OCI-LY1 (cell line): ENCODE data around the gene NSD2.

Source experiments
- H2AFZ ChIP-seq: fragments of 200-600 bp; sonication (generic), shearing (Covaris generic); 2 replicates; pipeline ENCODE4 v1.6.0; 2014; ENCODE audit warnings: antibody characterized with exemption, mild to moderate bottlenecking, low read length
- H3F3A ChIP-seq: fragments of 200-600 bp; sonication (generic), shearing (Covaris generic); 2 replicates; pipeline ENCODE4 v1.6.0; 2014; ENCODE audit warnings: mild to moderate bottlenecking, antibody characterized with exemption, low read length, moderate library complexity; ENCODE audit not compliant: insufficient read depth
- H3K27ac ChIP-seq: fragments of 200-600 bp; sonication (generic); 2 replicates; pipeline ENCODE4 v1.5.1; 2014; ENCODE audit warnings: low read length, mixed run types, mild to moderate bottlenecking, low read depth; ENCODE audit not compliant: poor library complexity, severe bottlenecking
- H3K27me3 ChIP-seq: fragments of 200-600 bp; sonication (generic); 2 replicates; pipeline ENCODE4 v1.6.0; 2014; ENCODE audit warnings: antibody characterized with exemption, mild to moderate bottlenecking, low read length, moderate library complexity; ENCODE audit not compliant: insufficient read depth
- H3K36me3 ChIP-seq: fragments of 200-600 bp; sonication (generic); 2 replicates; pipeline ENCODE4 v1.6.1; 2014; ENCODE audit warnings: mild to moderate bottlenecking, antibody characterized with exemption, low read length, moderate library complexity, mixed read lengths; ENCODE audit not compliant: insufficient read depth
- H3K4me1 ChIP-seq: fragments of 200-600 bp; sonication (generic); 2 replicates; pipeline ENCODE4 v1.5.1; 2014; ENCODE audit warnings: mild to moderate bottlenecking, low read length, moderate library complexity; ENCODE audit not compliant: insufficient read depth, severe bottlenecking
- H3K4me2 ChIP-seq: fragments of 200-600 bp; sonication (generic), shearing (Covaris generic); 2 replicates; pipeline ENCODE4 v1.6.1; 2014; ENCODE audit warnings: low read length
- H3K4me3 ChIP-seq: fragments of 200-600 bp; sonication (generic); 2 replicates; pipeline ENCODE4 v1.5.1; 2014; ENCODE audit warnings: low read length, low read depth, mild to moderate bottlenecking, mixed read lengths; ENCODE audit not compliant: poor library complexity, severe bottlenecking
- H3K79me2 ChIP-seq: fragments of 200-600 bp; shearing (Covaris generic); 2 replicates; pipeline ENCODE4 v1.6.1; 2016; ENCODE audit warnings: mixed run types, low read length, mixed read lengths; ENCODE audit not compliant: insufficient read depth
- H3K9ac ChIP-seq: fragments of 200-600 bp; sonication (generic), shearing (Covaris generic); 2 replicates; pipeline ENCODE4 v1.6.1; 2014; ENCODE audit warnings: mild to moderate bottlenecking, low read length, mixed read lengths
- H3K9me2 ChIP-seq: fragments of 200-600 bp; sonication (generic), shearing (Covaris generic); 2 replicates; pipeline ENCODE4 v1.6.1; 2014; ENCODE audit warnings: low read depth, mild to moderate bottlenecking, low read length, mixed read lengths
- H3K9me3 ChIP-seq: fragments of 200-600 bp; shearing (Covaris generic); 2 replicates; pipeline ENCODE4 v1.6.1; 2014; ENCODE audit warnings: low read length, mixed read lengths
- H4K20me1 ChIP-seq: fragments of 200-600 bp; sonication (generic), shearing (Covaris generic); 2 replicates; pipeline ENCODE4 v1.6.0; 2016; ENCODE audit warnings: mild to moderate bottlenecking, low read length; ENCODE audit not compliant: insufficient read depth
- EZH2 ChIP-seq: fragments of 200-600 bp; sonication (generic), shearing (Covaris generic); IDR thresholded peaks from 2 replicates; pipeline ENCODE4 v1.8.0; 2017; ENCODE audit warnings: borderline replicate concordance, mixed run types, mild to moderate bottlenecking, antibody characterized with exemption, low read length, moderate library complexity, mixed read lengths
- TF ChIP-seq, protein P1 (sequence below): fragments of 200-600 bp; sonication (generic), shearing (Covaris generic); IDR thresholded peaks from 2 replicates; pipeline ENCODE4 v1.5.1; 2017; ENCODE audit warnings: mild to moderate bottlenecking, antibody characterized with exemption, low read length, moderate library complexity, mixed read lengths

NSD2 gene

DNA sequence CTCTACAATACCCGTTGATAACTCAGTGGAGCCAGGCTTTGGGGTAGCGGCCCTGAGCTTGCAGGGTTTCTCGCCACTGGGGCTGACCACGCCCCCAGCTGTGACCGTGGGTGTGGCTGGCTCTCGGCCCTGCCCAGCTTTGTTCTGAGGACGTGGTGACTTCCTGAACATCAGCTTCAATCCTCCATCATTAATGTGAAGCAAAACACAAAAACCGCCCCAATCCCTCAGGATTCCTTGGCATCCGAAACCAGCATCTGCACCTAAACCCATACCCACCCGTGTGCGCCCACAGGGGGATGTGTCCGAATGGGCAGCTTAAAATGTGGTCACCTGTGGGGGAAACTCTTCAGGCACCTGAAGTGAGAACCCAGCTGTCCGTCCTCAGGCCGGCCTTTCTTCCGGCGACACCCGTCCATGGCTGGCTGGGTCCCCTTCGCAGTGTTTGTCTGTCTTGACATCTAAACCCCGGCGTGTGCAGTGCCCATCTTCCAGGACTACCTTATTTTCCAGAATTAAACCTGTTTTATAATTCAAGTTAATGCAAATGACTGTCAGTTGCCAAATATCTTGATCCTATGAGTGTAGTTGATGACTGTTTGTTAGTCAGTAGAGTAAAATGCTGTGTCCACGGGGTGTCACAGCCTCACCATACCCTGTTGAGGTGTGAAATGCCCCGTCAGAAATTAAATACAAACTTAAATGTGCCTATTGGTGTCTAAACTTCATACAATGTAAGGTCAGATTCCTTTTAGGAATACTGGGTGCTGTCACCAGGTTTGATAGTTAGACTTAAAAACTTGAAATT is 110.3 kb downstream of the NSD2 start:
- peaks cover 79% of the 10 kb centered on the region for H3K36me3 ChIP-seq
- no peaks in the 10 kb centered on the region for H3F3A ChIP-seq
- no peaks in the 10 kb centered on the region for H3K4me1 ChIP-seq
- H4K20me1 ChIP-seq: no peaks in the 10 kb centered on the region
- no peaks in the 10 kb centered on the region for H3K9me3 ChIP-seq
- no peak for TF ChIP-seq EZH2
- TF ChIP-seq, protein P1, sequence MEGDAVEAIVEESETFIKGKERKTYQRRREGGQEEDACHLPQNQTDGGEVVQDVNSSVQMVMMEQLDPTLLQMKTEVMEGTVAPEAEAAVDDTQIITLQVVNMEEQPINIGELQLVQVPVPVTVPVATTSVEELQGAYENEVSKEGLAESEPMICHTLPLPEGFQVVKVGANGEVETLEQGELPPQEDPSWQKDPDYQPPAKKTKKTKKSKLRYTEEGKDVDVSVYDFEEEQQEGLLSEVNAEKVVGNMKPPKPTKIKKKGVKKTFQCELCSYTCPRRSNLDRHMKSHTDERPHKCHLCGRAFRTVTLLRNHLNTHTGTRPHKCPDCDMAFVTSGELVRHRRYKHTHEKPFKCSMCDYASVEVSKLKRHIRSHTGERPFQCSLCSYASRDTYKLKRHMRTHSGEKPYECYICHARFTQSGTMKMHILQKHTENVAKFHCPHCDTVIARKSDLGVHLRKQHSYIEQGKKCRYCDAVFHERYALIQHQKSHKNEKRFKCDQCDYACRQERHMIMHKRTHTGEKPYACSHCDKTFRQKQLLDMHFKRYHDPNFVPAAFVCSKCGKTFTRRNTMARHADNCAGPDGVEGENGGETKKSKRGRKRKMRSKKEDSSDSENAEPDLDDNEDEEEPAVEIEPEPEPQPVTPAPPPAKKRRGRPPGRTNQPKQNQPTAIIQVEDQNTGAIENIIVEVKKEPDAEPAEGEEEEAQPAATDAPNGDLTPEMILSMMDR: no peak
- no peak overlapping the region for H3K4me3 ChIP-seq
- H3K27me3 ChIP-seq: no peaks in the 10 kb centered on the region
- H3K9ac ChIP-seq: no peak overlapping the region
- H3K4me2 ChIP-seq: no peak overlapping the region
- H3K9me2 ChIP-seq: no peaks in the 10 kb centered on the region
- no peak overlapping the region for H2AFZ ChIP-seq
- H3K79me2 ChIP-seq: no peaks in the 10 kb centered on the region
- no peak overlapping the region for H3K27ac ChIP-seq

- no peaks in the 10 kb centered on the region for H3K9me2 ChIP-seq
- H3K4me1 ChIP-seq: no peaks in the 10 kb centered on the region
- H3K27me3 ChIP-seq: no peaks in the 10 kb centered on the region
- no peaks in the 10 kb centered on the region for H3F3A ChIP-seq
- TF ChIP-seq EZH2: no peak
- TF ChIP-seq, protein P1: no peak
- H3K4me3 ChIP-seq: no peak overlapping the region
- no peaks in the 10 kb centered on the region for H3K79me2 ChIP-seq
- no peaks in the 10 kb centered on the region for H4K20me1 ChIP-seq
- no peak overlapping the region for H3K4me2 ChIP-seq
- H3K9me3 ChIP-seq: no peaks in the 10 kb centered on the region
- H3K9ac ChIP-seq: no peak overlapping the region
- peaks cover 70% of the 10 kb centered on the region for H3K36me3 ChIP-seq
- no peak overlapping the region for H3K27ac ChIP-seq
- no peak overlapping the region for H2AFZ ChIP-seq
Measured at GRCh38 chr4:1982124-1983052, 111.2 kb downstream of the NSD2 start.

- Histone ChIP-seq H3K4me2 (no peak overlapping the region), H3K9ac (no peak overlapping the region), H3K9me2 (no peaks in the 10 kb centered on the region), H3K4me3 (no peak overlapping the region), H2AFZ (no peak overlapping the region), H3F3A (no peaks in the 10 kb centered on the region), H3K9me3 (no peaks in the 10 kb centered on the region), H3K27me3 (no peaks in the 10 kb centered on the region), H3K27ac (no peak overlapping the region), H4K20me1 (no peaks in the 10 kb centered on the region), H3K4me1 (no peaks in the 10 kb centered on the region), H3K79me2 (no peaks in the 10 kb centered on the region), H3K36me3 (peaks cover 64% of the 10 kb centered on the region)
- TF ChIP-seq EZH2: no peak
- TF ChIP-seq, protein P1: no peak
Measured at GRCh38 chr4:1983053-1983845, 112.1 kb downstream of the NSD2 start.
